ENCODE data around the gene OR51S1.

The OR51S1 gene, protein sequence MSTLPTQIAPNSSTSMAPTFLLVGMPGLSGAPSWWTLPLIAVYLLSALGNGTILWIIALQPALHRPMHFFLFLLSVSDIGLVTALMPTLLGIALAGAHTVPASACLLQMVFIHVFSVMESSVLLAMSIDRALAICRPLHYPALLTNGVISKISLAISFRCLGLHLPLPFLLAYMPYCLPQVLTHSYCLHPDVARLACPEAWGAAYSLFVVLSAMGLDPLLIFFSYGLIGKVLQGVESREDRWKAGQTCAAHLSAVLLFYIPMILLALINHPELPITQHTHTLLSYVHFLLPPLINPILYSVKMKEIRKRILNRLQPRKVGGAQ

DNA sequence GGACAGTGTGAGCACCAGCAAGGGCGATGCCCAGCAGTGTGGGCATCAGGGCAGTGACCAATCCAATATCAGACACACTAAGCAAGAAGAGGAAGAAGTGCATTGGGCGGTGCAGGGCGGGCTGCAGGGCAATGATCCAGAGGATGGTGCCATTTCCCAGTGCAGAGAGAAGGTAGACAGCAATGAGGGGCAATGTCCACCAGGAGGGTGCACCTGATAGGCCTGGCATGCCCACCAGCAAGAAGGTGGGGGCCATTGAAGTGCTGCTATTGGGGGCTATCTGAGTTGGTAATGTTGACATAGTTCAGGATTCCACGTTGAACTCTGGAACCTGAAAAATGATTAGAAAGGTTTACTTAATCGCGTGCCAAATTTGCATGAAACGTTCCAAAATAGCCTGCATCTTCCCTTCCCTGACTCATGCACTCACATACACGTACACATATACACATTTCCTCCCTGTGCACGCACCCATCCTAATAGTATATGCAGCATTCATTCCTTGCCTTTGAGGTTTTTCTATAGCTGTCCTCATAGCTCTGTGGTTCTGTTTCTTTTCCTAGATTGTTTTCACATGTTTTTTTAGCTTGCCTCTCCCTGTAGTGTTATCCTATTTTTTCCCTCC is at the start of gene OR51S1:
TSS of gene OR51S1 (minus strand) at position 301 of the 625 bp plus-strand sequence. CDS start at position 301, 0 bp downstream.
- TF ChIP-seq FOXM1 (IDR thresholded peaks at IDR 0.05; ENCODE audit: borderline replicate concordance, low read depth) (no peak), TAF1 (IDR thresholded peaks at IDR 0.05; ENCODE audit: low read depth) (no peak), CEBPB (IDR thresholded peaks at IDR 0.05) (no peak), NFIC (IDR thresholded peaks at IDR 0.05) (no peak), TEAD4 (IDR thresholded peaks at IDR 0.05) (no peak), RAD21 (IDR thresholded peaks at IDR 0.05; ENCODE audit: low read depth) (no peak), EP300 (IDR thresholded peaks at IDR 0.05; ENCODE audit: borderline replicate concordance) (no peak), TCF12 (IDR thresholded peaks at IDR 0.05; ENCODE audit: low read depth) (no peak), ZBTB7A (IDR thresholded peaks at IDR 0.05; ENCODE audit: low read depth) (no peak), CREB1 (IDR thresholded peaks at IDR 0.05; ENCODE audit: low read depth) (no peak), EGR1 (IDR thresholded peaks at IDR 0.05) (no peak), YY1 (IDR thresholded peaks at IDR 0.05; ENCODE audit: low read depth) (no peak)
- TF ChIP-seq, protein P1, sequence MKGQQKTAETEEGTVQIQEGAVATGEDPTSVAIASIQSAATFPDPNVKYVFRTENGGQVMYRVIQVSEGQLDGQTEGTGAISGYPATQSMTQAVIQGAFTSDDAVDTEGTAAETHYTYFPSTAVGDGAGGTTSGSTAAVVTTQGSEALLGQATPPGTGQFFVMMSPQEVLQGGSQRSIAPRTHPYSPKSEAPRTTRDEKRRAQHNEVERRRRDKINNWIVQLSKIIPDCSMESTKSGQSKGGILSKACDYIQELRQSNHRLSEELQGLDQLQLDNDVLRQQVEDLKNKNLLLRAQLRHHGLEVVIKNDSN (IDR thresholded peaks at IDR 0.05): no peak
- TF ChIP-seq, protein P2, sequence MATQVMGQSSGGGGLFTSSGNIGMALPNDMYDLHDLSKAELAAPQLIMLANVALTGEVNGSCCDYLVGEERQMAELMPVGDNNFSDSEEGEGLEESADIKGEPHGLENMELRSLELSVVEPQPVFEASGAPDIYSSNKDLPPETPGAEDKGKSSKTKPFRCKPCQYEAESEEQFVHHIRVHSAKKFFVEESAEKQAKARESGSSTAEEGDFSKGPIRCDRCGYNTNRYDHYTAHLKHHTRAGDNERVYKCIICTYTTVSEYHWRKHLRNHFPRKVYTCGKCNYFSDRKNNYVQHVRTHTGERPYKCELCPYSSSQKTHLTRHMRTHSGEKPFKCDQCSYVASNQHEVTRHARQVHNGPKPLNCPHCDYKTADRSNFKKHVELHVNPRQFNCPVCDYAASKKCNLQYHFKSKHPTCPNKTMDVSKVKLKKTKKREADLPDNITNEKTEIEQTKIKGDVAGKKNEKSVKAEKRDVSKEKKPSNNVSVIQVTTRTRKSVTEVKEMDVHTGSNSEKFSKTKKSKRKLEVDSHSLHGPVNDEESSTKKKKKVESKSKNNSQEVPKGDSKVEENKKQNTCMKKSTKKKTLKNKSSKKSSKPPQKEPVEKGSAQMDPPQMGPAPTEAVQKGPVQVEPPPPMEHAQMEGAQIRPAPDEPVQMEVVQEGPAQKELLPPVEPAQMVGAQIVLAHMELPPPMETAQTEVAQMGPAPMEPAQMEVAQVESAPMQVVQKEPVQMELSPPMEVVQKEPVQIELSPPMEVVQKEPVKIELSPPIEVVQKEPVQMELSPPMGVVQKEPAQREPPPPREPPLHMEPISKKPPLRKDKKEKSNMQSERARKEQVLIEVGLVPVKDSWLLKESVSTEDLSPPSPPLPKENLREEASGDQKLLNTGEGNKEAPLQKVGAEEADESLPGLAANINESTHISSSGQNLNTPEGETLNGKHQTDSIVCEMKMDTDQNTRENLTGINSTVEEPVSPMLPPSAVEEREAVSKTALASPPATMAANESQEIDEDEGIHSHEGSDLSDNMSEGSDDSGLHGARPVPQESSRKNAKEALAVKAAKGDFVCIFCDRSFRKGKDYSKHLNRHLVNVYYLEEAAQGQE (IDR thresholded peaks at IDR 0.05; ENCODE audit: low read depth): no peak
- TF ChIP-seq, protein P3, sequence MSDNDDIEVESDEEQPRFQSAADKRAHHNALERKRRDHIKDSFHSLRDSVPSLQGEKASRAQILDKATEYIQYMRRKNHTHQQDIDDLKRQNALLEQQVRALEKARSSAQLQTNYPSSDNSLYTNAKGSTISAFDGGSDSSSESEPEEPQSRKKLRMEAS (IDR thresholded peaks at IDR 0.05): no peak

DNA sequence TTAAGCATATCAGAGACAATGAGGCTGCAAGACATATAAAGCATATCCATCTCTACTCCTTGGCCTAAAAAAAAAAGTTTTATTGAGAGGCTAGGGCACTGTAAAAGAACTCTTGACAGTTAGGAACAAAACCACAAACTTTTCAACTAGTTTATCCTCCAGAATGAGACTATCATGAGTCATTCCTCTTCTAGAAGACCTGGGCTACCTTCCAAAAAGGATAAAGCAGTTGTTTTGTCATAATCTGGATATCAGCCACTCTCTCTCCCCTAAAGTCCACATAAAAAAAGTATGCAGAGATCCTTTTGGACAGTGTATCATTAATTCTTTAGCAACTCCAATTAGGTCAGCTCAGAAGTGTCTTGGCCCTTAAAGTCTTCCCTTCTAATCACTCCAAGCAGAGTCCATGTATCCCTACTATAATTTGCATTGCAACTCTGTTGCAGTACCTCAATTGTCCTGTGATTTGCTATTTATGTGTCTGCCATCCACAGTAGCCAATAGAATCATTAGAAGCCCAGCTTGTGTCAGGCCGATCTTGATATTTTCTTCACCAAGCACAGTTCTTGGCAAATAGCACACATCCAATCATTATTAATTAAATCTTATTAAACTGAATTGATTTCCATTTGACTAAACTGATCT is 43.1 kb upstream of the OR51S1 start:
- TF ChIP-seq EP300 (IDR thresholded peaks at IDR 0.05; ENCODE audit: borderline replicate concordance) (no peak), FOXM1 (IDR thresholded peaks at IDR 0.05; ENCODE audit: borderline replicate concordance, low read depth) (no peak), TEAD4 (IDR thresholded peaks at IDR 0.05) (no peak), NFIC (IDR thresholded peaks at IDR 0.05) (no peak), CREB1 (IDR thresholded peaks at IDR 0.05; ENCODE audit: low read depth) (no peak), TCF12 (IDR thresholded peaks at IDR 0.05; ENCODE audit: low read depth) (no peak), TAF1 (IDR thresholded peaks at IDR 0.05; ENCODE audit: low read depth) (no peak), YY1 (IDR thresholded peaks at IDR 0.05; ENCODE audit: low read depth) (no peak)
- TF ChIP-seq, protein P3 (IDR thresholded peaks at IDR 0.05): no peak
- TF ChIP-seq, protein P2 (IDR thresholded peaks at IDR 0.05; ENCODE audit: low read depth): no peak
- TF ChIP-seq, protein P1 (IDR thresholded peaks at IDR 0.05): no peak

DNA sequence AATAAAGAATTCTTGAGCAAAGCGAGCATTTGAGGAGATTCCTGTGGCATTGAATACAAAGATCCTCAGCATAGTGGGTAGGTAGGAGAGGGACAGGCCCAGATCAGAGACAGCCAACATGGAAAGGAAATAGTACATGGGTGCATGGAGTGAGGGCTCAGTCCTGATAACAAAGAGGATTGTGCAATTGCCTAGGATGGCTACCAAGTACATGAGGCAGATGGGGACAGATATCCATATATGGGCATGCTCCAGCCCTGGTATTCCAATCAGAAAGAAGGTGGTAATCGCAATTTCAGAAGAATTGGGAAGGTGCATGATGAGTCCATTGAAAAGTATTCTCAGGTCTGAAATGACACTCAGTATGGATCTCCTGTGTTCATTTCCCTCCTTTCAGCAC is 41.3 kb upstream of the OR51S1 start:
- TF ChIP-seq, protein P3 (IDR thresholded peaks at IDR 0.05): no peak
- TF ChIP-seq NFIC (IDR thresholded peaks at IDR 0.05): no peak
- no peak for TF ChIP-seq CEBPB (IDR thresholded peaks at IDR 0.05)
- TF ChIP-seq YY1 (IDR thresholded peaks at IDR 0.05; ENCODE audit: low read depth): no peak
- TF ChIP-seq, protein P1 (IDR thresholded peaks at IDR 0.05): no peak
- TF ChIP-seq ZBTB7A (IDR thresholded peaks at IDR 0.05; ENCODE audit: low read depth): no peak
- no peak for TF ChIP-seq RAD21 (IDR thresholded peaks at IDR 0.05; ENCODE audit: low read depth)
- TF ChIP-seq EP300 (IDR thresholded peaks at IDR 0.05; ENCODE audit: borderline replicate concordance): no peak
- no peak for TF ChIP-seq FOXM1 (IDR thresholded peaks at IDR 0.05; ENCODE audit: borderline replicate concordance, low read depth)
- TF ChIP-seq EGR1 (IDR thresholded peaks at IDR 0.05): no peak
- TF ChIP-seq, protein P2 (IDR thresholded peaks at IDR 0.05; ENCODE audit: low read depth): no peak
- no peak for TF ChIP-seq TEAD4 (IDR thresholded peaks at IDR 0.05)
- TF ChIP-seq TAF1 (IDR thresholded peaks at IDR 0.05; ENCODE audit: low read depth): no peak
- TF ChIP-seq CREB1 (IDR thresholded peaks at IDR 0.05; ENCODE audit: low read depth): no peak
- TF ChIP-seq TCF12 (IDR thresholded peaks at IDR 0.05; ENCODE audit: low read depth): no peak
